Measurements from ENCODE around the gene CASKIN2.

GRCh38 chr17:75548813-75549212 lies 33.5 kb upstream of the CASKIN2 start:
- TF ChIP-seq CTCF (IDR thresholded peaks at IDR 0.05) (no peak), POLR2AphosphoS5 (IDR thresholded peaks at IDR 0.05; ENCODE audit: low read depth, low read length) (no peak)

All from Panc1 (cell line).